ENCODE measurements around the gene TCP10L.
"Not testable (repeated sequence)": the region's sequence is repeated elsewhere in the genome, so short reads cannot be mapped to it uniquely, and the experiment has no call there.

The TCP10L gene

GRCh38 chr21:32537569-32537881, 47.8 kb downstream of the TCP10L start:
- Histone ChIP-seq H3K9me3 (ENCODE audit: control insufficient read depth, insufficient read depth, low read depth, low read length) (no peaks in the 10 kb centered on the region), H3K36me3 (ENCODE audit: control insufficient read depth, insufficient read depth, low read length) (no peaks in the 10 kb centered on the region), H3K27ac (ENCODE audit: low read depth, low read length) (no peak overlapping the region), H3K4me3 (ENCODE audit: low read depth, low read length) (no peak overlapping the region), H3K9ac (ENCODE audit: low read length) (no peak overlapping the region), H3K4me1 (ENCODE audit: control insufficient read depth, insufficient read depth, low read length) (peaks cover 5% of the 10 kb centered on the region), H3K27me3 (ENCODE audit: control insufficient read depth, insufficient read depth, low read length) (no peaks in the 10 kb centered on the region)

GRCh38 chr21:32535612-32536011, 49.7 kb downstream of the TCP10L start:
- no peaks in the 10 kb centered on the region for H3K36me3 ChIP-seq (ENCODE audit: control insufficient read depth, insufficient read depth, low read length)
- H3K9ac ChIP-seq (ENCODE audit: low read length): no peak overlapping the region
- H3K27me3 ChIP-seq (ENCODE audit: control insufficient read depth, insufficient read depth, low read length): no peaks in the 10 kb centered on the region
- peaks cover 2% of the 10 kb centered on the region for H3K9me3 ChIP-seq (ENCODE audit: control insufficient read depth, insufficient read depth, low read depth, low read length)
- H3K27ac ChIP-seq (ENCODE audit: low read depth, low read length): no peak overlapping the region
- H3K4me1 ChIP-seq (ENCODE audit: control insufficient read depth, insufficient read depth, low read length): peaks cover 5% of the 10 kb centered on the region
- no peak overlapping the region for H3K4me3 ChIP-seq (ENCODE audit: low read depth, low read length)

DNA sequence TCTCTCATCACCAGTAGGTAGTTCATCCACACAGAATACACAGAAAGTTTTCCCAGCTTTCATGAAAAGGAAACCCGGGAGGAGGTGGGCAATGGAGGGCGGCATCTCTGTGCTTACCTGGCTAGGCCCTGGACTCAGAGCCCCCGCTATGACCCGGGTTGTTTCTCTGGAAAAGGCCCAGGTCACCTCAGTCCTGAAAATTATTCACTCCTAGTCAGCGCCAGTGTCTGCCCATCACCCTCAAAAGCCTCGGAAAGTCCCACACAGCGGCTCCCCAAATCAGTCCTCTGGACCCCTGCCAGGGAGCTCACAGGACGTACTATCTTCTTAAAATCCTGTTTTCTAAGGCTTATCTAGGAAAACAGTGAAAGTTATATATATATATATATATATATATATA, 51.2 kb downstream of the TCP10L start:
- H3K4me3 ChIP-seq (ENCODE audit: low read depth, low read length): no peak overlapping the region
- H3K27ac ChIP-seq (ENCODE audit: low read depth, low read length): no peak overlapping the region
- H3K9me3 ChIP-seq (ENCODE audit: control insufficient read depth, insufficient read depth, low read depth, low read length): peaks cover 13% of the 10 kb centered on the region
- no peaks in the 10 kb centered on the region for H3K27me3 ChIP-seq (ENCODE audit: control insufficient read depth, insufficient read depth, low read length)
- H3K36me3 ChIP-seq (ENCODE audit: control insufficient read depth, insufficient read depth, low read length): no peaks in the 10 kb centered on the region
- H3K9ac ChIP-seq (ENCODE audit: low read length): no peak overlapping the region
- peaks cover 5% of the 10 kb centered on the region for H3K4me1 ChIP-seq (ENCODE audit: control insufficient read depth, insufficient read depth, low read length)

DNA sequence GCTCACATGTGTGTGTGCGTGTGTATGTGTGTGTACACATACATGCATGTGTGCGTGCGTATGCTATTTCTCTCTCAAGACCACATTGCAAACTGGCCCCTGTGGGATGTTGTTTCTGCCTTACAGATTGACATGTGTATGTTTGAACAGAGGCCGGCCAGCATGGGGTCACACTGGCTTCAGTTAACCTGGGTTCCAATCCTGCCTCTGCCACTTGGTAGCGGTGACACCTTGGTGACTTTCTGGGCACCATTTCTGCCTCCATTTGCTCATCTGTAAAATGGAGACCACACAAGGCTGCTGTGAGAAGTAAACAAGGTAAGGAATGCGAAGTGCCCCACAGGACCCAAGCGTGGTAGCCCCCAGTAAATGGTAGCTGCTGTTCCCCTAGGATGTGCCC, 51.7 kb downstream of the TCP10L start:
- peaks cover 3% of the 10 kb centered on the region for H3K4me1 ChIP-seq (ENCODE audit: control insufficient read depth, insufficient read depth, low read length)
- no peak overlapping the region for H3K27ac ChIP-seq (ENCODE audit: low read depth, low read length)
- H3K4me3 ChIP-seq (ENCODE audit: low read depth, low read length): no peak overlapping the region
- H3K9ac ChIP-seq (ENCODE audit: low read length): no peak overlapping the region
- H3K9me3 ChIP-seq (ENCODE audit: control insufficient read depth, insufficient read depth, low read depth, low read length): peaks cover 13% of the 10 kb centered on the region
- H3K36me3 ChIP-seq (ENCODE audit: control insufficient read depth, insufficient read depth, low read length): no peaks in the 10 kb centered on the region
- H3K27me3 ChIP-seq (ENCODE audit: control insufficient read depth, insufficient read depth, low read length): no peaks in the 10 kb centered on the region

GRCh38 chr21:32533053-32533452, 52.3 kb downstream of the TCP10L start:
- H3K27me3 ChIP-seq (ENCODE audit: control insufficient read depth, insufficient read depth, low read length): no peaks in the 10 kb centered on the region
- no peak overlapping the region for H3K4me3 ChIP-seq (ENCODE audit: low read depth, low read length)
- peaks cover 13% of the 10 kb centered on the region for H3K9me3 ChIP-seq (ENCODE audit: control insufficient read depth, insufficient read depth, low read depth, low read length)
- no peak overlapping the region for H3K27ac ChIP-seq (ENCODE audit: low read depth, low read length)
- H3K36me3 ChIP-seq (ENCODE audit: control insufficient read depth, insufficient read depth, low read length): no peaks in the 10 kb centered on the region
- no peaks in the 10 kb centered on the region for H3K4me1 ChIP-seq (ENCODE audit: control insufficient read depth, insufficient read depth, low read length)
- no peak overlapping the region for H3K9ac ChIP-seq (ENCODE audit: low read length)

DNA sequence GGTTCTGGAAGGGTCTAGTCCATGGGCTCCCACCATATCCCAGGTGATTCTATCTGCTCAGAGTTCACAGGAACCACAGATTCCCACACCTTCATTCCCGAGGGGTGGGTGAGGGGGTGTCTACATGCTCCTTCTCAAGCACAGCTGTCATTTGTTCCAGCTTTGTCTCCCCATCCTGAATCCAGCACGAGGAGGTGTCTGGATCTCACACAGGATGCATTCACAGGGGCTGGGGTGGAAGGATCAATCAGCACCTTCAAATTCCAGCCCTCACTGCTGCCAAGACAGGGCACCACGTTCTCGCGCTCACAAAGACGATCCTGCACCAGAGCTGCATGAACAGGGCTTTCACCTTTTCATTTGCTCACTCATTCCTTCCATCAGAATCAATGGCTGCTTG, 52.7 kb downstream of the TCP10L start:
- H3K9me3 ChIP-seq (ENCODE audit: control insufficient read depth, insufficient read depth, low read depth, low read length): peaks cover 13% of the 10 kb centered on the region
- no peaks in the 10 kb centered on the region for H3K4me1 ChIP-seq (ENCODE audit: control insufficient read depth, insufficient read depth, low read length)
- H3K27ac ChIP-seq (ENCODE audit: low read depth, low read length): no peak overlapping the region
- H3K4me3 ChIP-seq (ENCODE audit: low read depth, low read length): no peak overlapping the region
- H3K9ac ChIP-seq (ENCODE audit: low read length): no peak overlapping the region
- H3K36me3 ChIP-seq (ENCODE audit: control insufficient read depth, insufficient read depth, low read length): no peaks in the 10 kb centered on the region
- H3K27me3 ChIP-seq (ENCODE audit: control insufficient read depth, insufficient read depth, low read length): no peaks in the 10 kb centered on the region

- not testable (repeated sequence) for H3K4me3 ChIP-seq (ENCODE audit: low read depth, low read length); H3K27ac ChIP-seq (ENCODE audit: low read depth, low read length); H3K36me3 ChIP-seq (ENCODE audit: control insufficient read depth, insufficient read depth, low read length); H3K27me3 ChIP-seq (ENCODE audit: control insufficient read depth, insufficient read depth, low read length); H3K4me1 ChIP-seq (ENCODE audit: control insufficient read depth, insufficient read depth, low read length); H3K9ac ChIP-seq (ENCODE audit: low read length)
- peaks cover 13% of the 10 kb centered on the region for H3K9me3 ChIP-seq (ENCODE audit: control insufficient read depth, insufficient read depth, low read depth, low read length)
Observed at GRCh38 chr21:32531561-32531960, 53.8 kb downstream of the TCP10L start.

GRCh38 chr21:32530809-32531208, 54.5 kb downstream of the TCP10L start:
- peaks cover 13% of the 10 kb centered on the region for H3K9me3 ChIP-seq (ENCODE audit: control insufficient read depth, insufficient read depth, low read depth, low read length)
- not testable (repeated sequence) for H3K9ac ChIP-seq (ENCODE audit: low read length); H3K36me3 ChIP-seq (ENCODE audit: control insufficient read depth, insufficient read depth, low read length); H3K4me3 ChIP-seq (ENCODE audit: low read depth, low read length); H3K27ac ChIP-seq (ENCODE audit: low read depth, low read length); H3K27me3 ChIP-seq (ENCODE audit: control insufficient read depth, insufficient read depth, low read length); H3K4me1 ChIP-seq (ENCODE audit: control insufficient read depth, insufficient read depth, low read length)

GRCh38 chr21:32529679-32530078, 55.6 kb downstream of the TCP10L start:
- no peaks in the 10 kb centered on the region for H3K36me3 ChIP-seq (ENCODE audit: control insufficient read depth, insufficient read depth, low read length)
- no peak overlapping the region for H3K27ac ChIP-seq (ENCODE audit: low read depth, low read length)
- H3K4me3 ChIP-seq (ENCODE audit: low read depth, low read length): no peak overlapping the region
- peaks cover 13% of the 10 kb centered on the region for H3K9me3 ChIP-seq (ENCODE audit: control insufficient read depth, insufficient read depth, low read depth, low read length)
- H3K4me1 ChIP-seq (ENCODE audit: control insufficient read depth, insufficient read depth, low read length): peaks cover 11% of the 10 kb centered on the region; the same call in 1 of the 2 replicates
- no peaks in the 10 kb centered on the region for H3K27me3 ChIP-seq (ENCODE audit: control insufficient read depth, insufficient read depth, low read length)
- H3K9ac ChIP-seq (ENCODE audit: low read length): no peak overlapping the region

- Histone ChIP-seq H3K4me3 (ENCODE audit: low read depth, low read length) (no peak overlapping the region), H3K4me1 (ENCODE audit: control insufficient read depth, insufficient read depth, low read length) (peaks cover 39% of the 10 kb centered on the region), H3K9ac (ENCODE audit: low read length) (no peak overlapping the region), H3K36me3 (ENCODE audit: control insufficient read depth, insufficient read depth, low read length) (no peaks in the 10 kb centered on the region), H3K27me3 (ENCODE audit: control insufficient read depth, insufficient read depth, low read length) (no peaks in the 10 kb centered on the region), H3K27ac (ENCODE audit: low read depth, low read length) (no peak overlapping the region), H3K9me3 (ENCODE audit: control insufficient read depth, insufficient read depth, low read depth, low read length) (peaks cover 8% of the 10 kb centered on the region)
Observed at GRCh38 chr21:32525282-32525681, 60.0 kb downstream of the TCP10L start.

- H3K4me1 ChIP-seq (ENCODE audit: control insufficient read depth, insufficient read depth, low read length): peaks cover 39% of the 10 kb centered on the region
- no peaks in the 10 kb centered on the region for H3K27me3 ChIP-seq (ENCODE audit: control insufficient read depth, insufficient read depth, low read length)
- no peak overlapping the region for H3K4me3 ChIP-seq (ENCODE audit: low read depth, low read length)
- peak overlapping the region; percentile 5; the same call in 1 of the 2 replicates for H3K27ac ChIP-seq (ENCODE audit: low read depth, low read length)
- peak overlapping the region; percentile 5 for H3K9ac ChIP-seq (ENCODE audit: low read length)
- no peaks in the 10 kb centered on the region for H3K9me3 ChIP-seq (ENCODE audit: control insufficient read depth, insufficient read depth, low read depth, low read length)
- H3K36me3 ChIP-seq (ENCODE audit: control insufficient read depth, insufficient read depth, low read length): no peaks in the 10 kb centered on the region
Observed at GRCh38 chr21:32523988-32524719, 61.2 kb downstream of the TCP10L start.
